H1 (cell line): ENCODE data around the gene KCNQ1. TPM values are rescaled to one million over a fixed set of nuclear protein-coding genes. Genes with fewer than 3 reads are reported as not detected.

Source experiments
- BRCA1 ChIP-seq: IDR thresholded peaks from 2 replicates; pipeline ENCODE4 v1.6.1; 2012; ENCODE audit warnings: low read depth, low read length, improper control_type of control experiment
- CHD2 ChIP-seq: IDR thresholded peaks from 2 replicates; pipeline ENCODE4 v1.6.1; 2012; ENCODE audit warnings: low read length, improper control_type of control experiment
- CHD7 ChIP-seq: fragments of 300-600 bp; sonication (generic); IDR thresholded peaks from 2 replicates; pipeline ENCODE4 v1.7.1; 2012; ENCODE audit warnings: low read length, moderate library complexity, mild to moderate bottlenecking, inconsistent platforms; ENCODE audit not compliant: insufficient replicate concordance
- HDAC6 ChIP-seq: IDR thresholded peaks from one replicate; pipeline ENCODE4 v1.7.1; 2012; ENCODE audit warnings: low read depth, mild to moderate bottlenecking, inconsistent platforms, low read length, moderate library complexity
- POU5F1 ChIP-seq: IDR thresholded peaks from 2 replicates; pipeline ENCODE4 v1.6.1; 2011; ENCODE audit warnings: low read depth, mild to moderate bottlenecking, low read length, moderate library complexity
- SAP30 ChIP-seq: fragments of 300-600 bp; sonication (generic); IDR thresholded peaks from 2 replicates; pipeline ENCODE4 v1.7.1; 2012; ENCODE audit warnings: low read length, moderate library complexity, mild to moderate bottlenecking, inconsistent platforms; ENCODE audit not compliant: insufficient read depth, insufficient replicate concordance
- SIRT6 ChIP-seq: IDR thresholded peaks from one replicate; pipeline ENCODE4 v1.7.1; 2012; ENCODE audit warnings: low read length, inconsistent platforms
- polyA plus RNA-seq, 7 experiments: library from polyadenylated mRNA; depleted of rRNA in 3 of 7; stranded (reverse) in 5 of 7; unstranded in 2 of 7; fragments of >200 nt in 5 of 7; fragments of 200-250 nt in 2 of 7; gene quantifications; 1 replicate in 5 of 7; 2 replicates in 1 of 7; 4 replicates in 1 of 7; pipeline versions ENCODE4 v1.2.1 to v1.2.3, GENCODE V29; 2011 to 2013; ENCODE audit warnings: missing spikeins in 2 of 7, mixed read lengths in 2 of 7
- total RNA-seq: library from RNA; stranded (reverse); fragmentation: NEBNext Ultra II Directional; extraction: Animal tissue kit (Norgen Biotek cat#: 25700); gene quantifications from 2 replicates; pipeline ENCODE4 v1.2.1, GENCODE V29; 2021

KCNQ1 gene
- total and polyA plus RNA-seq, 2 of the 8 experiments (the other 6 are each of a cell fraction or from before 2014, with no cell fraction given) = 1.9 to 2.0 TPM

DNA sequence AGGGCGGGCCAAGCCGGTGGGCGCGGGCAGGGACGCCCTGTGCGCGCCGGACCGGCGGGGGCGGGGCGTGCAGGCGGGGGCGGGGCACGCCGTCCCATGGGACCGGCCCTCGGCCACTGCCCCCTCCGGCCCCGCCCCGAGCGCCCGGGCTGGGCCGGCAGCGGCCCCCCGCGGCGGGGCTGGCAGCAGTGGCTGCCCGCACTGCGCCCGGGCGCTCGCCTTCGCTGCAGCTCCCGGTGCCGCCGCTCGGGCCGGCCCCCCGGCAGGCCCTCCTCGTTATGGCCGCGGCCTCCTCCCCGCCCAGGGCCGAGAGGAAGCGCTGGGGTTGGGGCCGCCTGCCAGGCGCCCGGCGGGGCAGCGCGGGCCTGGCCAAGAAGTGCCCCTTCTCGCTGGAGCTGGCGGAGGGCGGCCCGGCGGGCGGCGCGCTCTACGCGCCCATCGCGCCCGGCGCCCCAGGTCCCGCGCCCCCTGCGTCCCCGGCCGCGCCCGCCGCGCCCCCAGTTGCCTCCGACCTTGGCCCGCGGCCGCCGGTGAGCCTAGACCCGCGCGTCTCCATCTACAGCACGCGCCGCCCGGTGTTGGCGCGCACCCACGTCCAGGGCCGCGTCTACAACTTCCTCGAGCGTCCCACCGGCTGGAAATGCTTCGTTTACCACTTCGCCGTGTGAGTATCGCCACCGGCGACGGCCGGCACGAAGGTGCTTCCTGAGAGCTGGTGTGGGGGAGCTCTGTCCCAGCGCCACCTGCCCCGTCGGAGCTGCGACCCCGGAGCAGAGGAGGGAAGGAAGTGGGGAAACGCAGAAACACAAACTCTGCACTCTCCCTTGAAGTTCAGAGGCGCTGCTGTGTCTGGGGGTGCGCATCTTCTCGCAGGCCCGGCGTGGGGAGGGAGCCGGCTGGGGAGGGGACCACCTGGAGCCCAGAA lies at the start of gene KCNQ1 (continued):
- TF ChIP-seq SAP30 = no peak
- no peak for TF ChIP-seq BRCA1
- TF ChIP-seq HDAC6 = no peak
- no peak for TF ChIP-seq SIRT6
- no peak for TF ChIP-seq POU5F1
- TF ChIP-seq CHD7 = no peak
- no peak for TF ChIP-seq CHD2
